ENCODE data around the gene NT5DC1.
A peak's percentile ranks its signal among the peaks of the same experiment; 100 is the strongest.
"Not testable (repeated sequence)": the region's sequence is repeated elsewhere in the genome, so short reads cannot be mapped to it uniquely, and the experiment has no call there.

Gene NT5DC1

GRCh38 chr6:116283191-116283590 lies 182.5 kb downstream of the NT5DC1 start:
- H3K36me3 ChIP-seq (ENCODE audit: control insufficient read depth, insufficient read depth, low read length): no peaks in the 10 kb centered on the region
- no peak overlapping the region for H2AFZ ChIP-seq
- no peak for TF ChIP-seq CTCF (IDR thresholded peaks at IDR 0.05)
- H3K27me3 ChIP-seq (ENCODE audit: control insufficient read depth, insufficient read depth, low read length): no peaks in the 10 kb centered on the region
- peaks cover 14% of the 10 kb centered on the region for H3K4me1 ChIP-seq
- H3K4me3 ChIP-seq (ENCODE audit: low read depth, low read length): no peak overlapping the region
- peaks cover 21% of the 10 kb centered on the region for H3K79me2 ChIP-seq
- no peak overlapping the region for H3K27ac ChIP-seq
- H3K9ac ChIP-seq: no peak overlapping the region
- H3K9me3 ChIP-seq (ENCODE audit: control insufficient read depth, low read length): no peaks in the 10 kb centered on the region
- no peak overlapping the region for H3K4me2 ChIP-seq (ENCODE audit: low read length)

- not testable (repeated sequence) for H3K4me3 ChIP-seq (ENCODE audit: low read depth, low read length)
These were observed 184.3 kb downstream of the NT5DC1 start for GRCh38 chr6:116284984-116285383.

GRCh38 chr6:116286773-116287358 lies 186.2 kb downstream of the NT5DC1 start:
- H3K4me2 ChIP-seq (ENCODE audit: low read length): no peak overlapping the region
- no peak overlapping the region for H3K4me3 ChIP-seq (ENCODE audit: low read depth, low read length)
- H3K9me3 ChIP-seq (ENCODE audit: control insufficient read depth, low read length): no peaks in the 10 kb centered on the region
- H3K9ac ChIP-seq: no peak overlapping the region
- H3K4me1 ChIP-seq: no peaks in the 10 kb centered on the region
- no peak overlapping the region for H3K27ac ChIP-seq
- no peaks in the 10 kb centered on the region for H3K36me3 ChIP-seq (ENCODE audit: control insufficient read depth, insufficient read depth, low read length)
- no peak overlapping the region for H2AFZ ChIP-seq
- no peaks in the 10 kb centered on the region for H3K27me3 ChIP-seq (ENCODE audit: control insufficient read depth, insufficient read depth, low read length)
- peaks cover 5% of the 10 kb centered on the region for H3K79me2 ChIP-seq
- no peak for TF ChIP-seq CTCF (IDR thresholded peaks at IDR 0.05)

More at GRCh38 chr6:116284984-116285383, 184.3 kb downstream of the NT5DC1 start:
- peaks cover 14% of the 10 kb centered on the region for H3K4me1 ChIP-seq
- H3K36me3 ChIP-seq (ENCODE audit: control insufficient read depth, insufficient read depth, low read length); H2AFZ ChIP-seq; H3K4me2 ChIP-seq (ENCODE audit: low read length); H3K27me3 ChIP-seq (ENCODE audit: control insufficient read depth, insufficient read depth, low read length); H3K9me3 ChIP-seq (ENCODE audit: control insufficient read depth, low read length); H3K9ac ChIP-seq; H3K27ac ChIP-seq: not testable (repeated sequence)
- H3K79me2 ChIP-seq: peaks cover 15% of the 10 kb centered on the region

GRCh38 chr6:116287689-116288282 lies 187.1 kb downstream of the NT5DC1 start:
- no peaks in the 10 kb centered on the region for H3K27me3 ChIP-seq (ENCODE audit: control insufficient read depth, insufficient read depth, low read length)
- no peaks in the 10 kb centered on the region for H3K4me1 ChIP-seq
- peak; percentile 90 for TF ChIP-seq CTCF (IDR thresholded peaks at IDR 0.05)
- H3K9ac ChIP-seq: no peak overlapping the region
- no peaks in the 10 kb centered on the region for H3K9me3 ChIP-seq (ENCODE audit: control insufficient read depth, low read length)
- no peak overlapping the region for H2AFZ ChIP-seq
- no peak overlapping the region for H3K4me2 ChIP-seq (ENCODE audit: low read length)
- no peaks in the 10 kb centered on the region for H3K36me3 ChIP-seq (ENCODE audit: control insufficient read depth, insufficient read depth, low read length)
- H3K79me2 ChIP-seq: peaks cover 5% of the 10 kb centered on the region
- no peak overlapping the region for H3K27ac ChIP-seq
- H3K4me3 ChIP-seq (ENCODE audit: low read depth, low read length): no peak overlapping the region

GRCh38 chr6:116289876-116290275 lies 189.2 kb downstream of the NT5DC1 start:
- H3K4me2 ChIP-seq (ENCODE audit: low read length): no peak overlapping the region
- TF ChIP-seq CTCF (IDR thresholded peaks at IDR 0.05): no peak
- H3K36me3 ChIP-seq (ENCODE audit: control insufficient read depth, insufficient read depth, low read length): no peaks in the 10 kb centered on the region
- no peak overlapping the region for H3K4me3 ChIP-seq (ENCODE audit: low read depth, low read length)
- H2AFZ ChIP-seq: no peak overlapping the region
- peaks cover 12% of the 10 kb centered on the region for H3K79me2 ChIP-seq
- no peaks in the 10 kb centered on the region for H3K4me1 ChIP-seq
- no peak overlapping the region for H3K27ac ChIP-seq
- H3K27me3 ChIP-seq (ENCODE audit: control insufficient read depth, insufficient read depth, low read length): no peaks in the 10 kb centered on the region
- H3K9me3 ChIP-seq (ENCODE audit: control insufficient read depth, low read length): no peaks in the 10 kb centered on the region
- no peak overlapping the region for H3K9ac ChIP-seq

Measured in parathyroid adenoma (tissue), 2 donors.